Activated CD4-positive, alpha-beta T cell treated with anti-CD3 and anti-CD28 coated beads, Interleukin-2, amount 50 U/mL, for 24 hours (primary cell): ENCODE data around the gene HNRNPD.
"Not testable (repeated sequence)": the region's sequence is repeated elsewhere in the genome, so short reads cannot be mapped to it uniquely, and the experiment has no call there.

ENCODE experiments used
- DNase-seq, 2 donors: peaks; one replicate each; pipeline ENCODE4 v3.0.0-alpha.2; 2020; ENCODE audit warnings: low read depth in 1 of 2, low spot score in 1 of 2

HNRNPD gene

DNA sequence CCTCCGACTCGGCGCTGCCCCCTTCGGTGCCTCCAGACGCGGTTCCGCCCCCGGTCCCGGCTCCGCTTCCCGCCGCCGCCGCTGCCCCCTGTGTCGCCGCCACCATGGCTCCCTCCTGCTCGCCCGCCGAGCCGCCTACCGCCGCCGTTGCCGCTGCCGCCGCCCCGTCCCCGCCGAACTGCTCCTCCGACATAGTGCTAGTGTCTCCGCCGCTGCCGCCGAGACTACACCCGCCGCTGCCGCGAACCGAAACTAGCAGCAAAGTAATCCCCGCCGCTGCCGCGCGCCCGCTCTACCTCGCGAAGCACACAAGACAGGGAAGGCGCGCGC lies 340 bp downstream of the HNRNPD start:
- no peak for DNase-seq

GRCh38 chr4:82372517-82373485 lies 990 bp downstream of the HNRNPD start:
- DNase-seq = peak; percentile 39 to 77

GRCh38 chr4:82371497-82371896 lies 2.3 kb downstream of the HNRNPD start:
- DNase-seq = no peak

GRCh38 chr4:82367438-82368097 lies 6.2 kb downstream of the HNRNPD start:
- no peak for DNase-seq

GRCh38 chr4:82366431-82366830 lies 7.4 kb downstream of the HNRNPD start:
- not testable (repeated sequence) for DNase-seq

- DNase-seq = no peak
Observed at GRCh38 chr4:82363896-82364487, 9.8 kb downstream of the HNRNPD start.

GRCh38 chr4:82362565-82362964 lies 11.2 kb downstream of the HNRNPD start:
- DNase-seq = no peak

GRCh38 chr4:82360298-82361177 lies 13.3 kb downstream of the HNRNPD start:
- DNase-seq = no peak

GRCh38 chr4:82358847-82359246 lies 14.9 kb downstream of the HNRNPD start:
- DNase-seq = no peak

GRCh38 chr4:82357640-82358039 lies 16.2 kb downstream of the HNRNPD start:
- DNase-seq = no peak

GRCh38 chr4:82354788-82355187 lies 19.0 kb downstream of the HNRNPD start:
- no peak for DNase-seq

DNA sequence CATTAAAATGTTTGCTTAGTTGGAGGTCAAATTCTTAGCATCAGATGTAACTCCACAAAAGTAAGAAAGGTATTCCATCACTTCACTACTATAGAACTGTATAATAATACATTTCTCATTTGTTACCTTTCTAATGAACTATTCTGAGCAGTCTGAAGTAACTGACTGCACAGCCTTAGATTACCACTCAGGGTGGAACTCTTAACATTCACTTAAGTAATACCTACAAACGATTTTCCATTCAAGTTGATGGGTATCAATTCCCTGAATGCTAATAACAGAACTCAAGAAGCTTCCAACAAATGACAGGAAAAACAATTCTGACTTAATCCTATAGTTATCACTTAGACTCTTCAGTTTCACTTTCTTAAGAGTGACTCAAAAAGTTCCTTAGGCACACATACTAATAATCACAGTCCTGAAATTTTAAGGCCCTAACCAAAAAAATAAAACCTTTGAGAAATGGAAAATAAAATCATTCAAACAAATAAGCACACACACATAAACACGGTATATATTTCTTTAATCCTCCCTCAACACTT lies 20.9 kb downstream of the HNRNPD start:
- no peak for DNase-seq

GRCh38 chr4:82352118-82352824 lies 21.5 kb downstream of the HNRNPD start:
- no peak for DNase-seq

DNA sequence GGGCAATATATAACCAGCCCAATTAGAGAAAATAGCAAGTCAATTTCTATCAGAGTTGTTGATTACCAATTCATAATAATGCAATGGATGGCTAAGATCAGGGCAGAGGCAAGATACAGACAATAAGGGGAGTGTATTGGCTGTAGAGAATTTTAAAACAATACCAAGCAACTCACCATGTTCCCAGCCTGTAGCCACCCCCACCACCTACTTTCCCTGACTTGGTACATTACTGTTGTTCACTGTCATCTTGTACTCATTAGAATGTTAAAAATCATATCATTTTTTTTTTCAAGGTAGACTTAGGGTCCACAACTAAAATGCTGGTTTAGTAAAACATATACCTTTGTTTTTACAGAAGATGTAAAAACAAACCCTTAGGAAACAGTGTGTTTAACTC lies 27.7 kb downstream of the HNRNPD start:
- no peak for DNase-seq

DNA sequence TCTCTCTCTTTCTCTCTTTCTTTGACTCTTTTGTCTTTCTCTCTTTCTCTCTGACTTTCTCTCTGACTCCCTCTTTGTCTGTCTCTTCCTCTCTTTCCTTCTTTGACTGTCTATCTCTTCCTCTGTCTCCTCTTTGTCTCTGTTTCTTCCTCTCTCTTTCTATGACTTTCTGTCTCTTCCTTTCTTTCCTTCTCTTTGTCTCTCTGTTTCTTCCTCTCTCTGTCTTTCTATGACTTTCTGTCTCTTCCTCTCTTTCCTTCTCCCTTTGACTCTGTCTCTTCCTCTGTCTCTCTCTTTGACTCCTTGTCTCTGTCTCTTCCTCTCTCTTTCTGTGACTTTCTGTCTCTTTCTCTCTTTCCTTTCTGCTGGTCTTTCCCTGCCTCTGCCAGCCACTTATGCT lies 38.7 kb downstream of the HNRNPD start:
- DNase-seq = no peak

- not testable (repeated sequence) for DNase-seq
Observed at GRCh38 chr4:82333641-82334040, 40.1 kb downstream of the HNRNPD start.

DNA sequence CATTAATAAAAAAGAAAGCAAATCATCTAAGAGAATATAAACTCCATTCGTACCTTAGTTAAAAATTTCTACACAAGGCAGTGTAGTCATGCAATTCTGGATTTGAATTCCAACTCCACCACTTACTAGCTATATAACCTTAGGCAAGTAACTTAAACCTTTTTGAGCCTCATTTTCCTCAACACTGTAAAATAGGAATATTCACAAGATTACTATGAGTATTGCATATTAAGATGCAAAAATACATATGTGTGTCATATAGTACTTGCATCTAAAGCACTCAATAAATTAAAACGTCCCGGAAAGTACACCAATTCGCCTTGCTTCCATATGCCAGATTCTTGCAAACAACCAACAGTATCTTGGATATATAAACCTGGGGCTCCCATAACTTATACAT lies 42.0 kb downstream of the HNRNPD start:
- DNase-seq = no peak

DNA sequence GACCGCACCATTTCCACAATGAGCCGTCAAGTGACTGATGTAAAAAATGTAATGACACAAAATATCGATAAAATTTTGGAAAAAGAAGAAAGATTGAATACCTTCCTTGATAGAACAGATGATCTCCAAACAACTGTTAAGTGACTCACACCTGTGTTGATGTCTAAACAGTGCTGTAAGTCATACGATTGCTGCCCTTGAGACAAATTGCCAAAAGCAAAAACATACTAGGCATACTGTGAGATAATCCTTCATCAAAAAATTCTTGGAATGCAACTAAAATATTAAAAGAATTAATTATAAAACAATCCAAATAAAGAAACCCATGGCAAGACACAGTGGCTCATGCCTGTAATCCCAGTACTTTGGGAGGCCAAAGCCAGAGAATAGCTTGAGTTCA lies 53.4 kb downstream of the HNRNPD start:
- no peak for DNase-seq

GRCh38 chr4:82303063-82303462 lies 70.7 kb downstream of the HNRNPD start:
- not testable (repeated sequence) for DNase-seq
